Activated CD8-positive, alpha-beta T cell treated with anti-CD3 and anti-CD28 coated beads for 36 hours (primary cell): ENCODE data around the gene TMEM108. TPM values are rescaled to one million over a fixed set of nuclear protein-coding genes. Genes with fewer than 3 reads are reported as not detected.
A peak's percentile ranks its signal among the peaks of the same experiment; 100 is the strongest.

Experiments used
- ATAC-seq: fragments of 200-7000 bp; cut with Tn5 transposase; one replicate; pipeline ENCODE4 v1.10.0; 2021; ENCODE audit warnings: mild to moderate bottlenecking, moderate library complexity
- CTCF ChIA-PET: fragments of 350-600 bp; sonication (Branson Sonifier 250); formaldehyde crosslinking; loops from one replicate; lab custom pipeline; 2021; ENCODE audit warnings: antibody characterized with exemption; lab: Charles Lee
- POLR2A ChIA-PET: fragments of 350-600 bp; sonication (Branson Sonifier 250); formaldehyde crosslinking; loops from one replicate; lab custom pipeline; 2021; ENCODE audit warnings: antibody characterized with exemption; lab: Charles Lee
- DNase-seq: peaks from one replicate; pipeline ENCODE4 v3.0.0-alpha.2; 2020
- H3K27ac Mint-ChIP-seq: one replicate; pipeline ENCODE4 v1.8.0; 2021; ENCODE audit warnings: mild to moderate bottlenecking, mixed read lengths
- H3K27me3 Mint-ChIP-seq: one replicate; pipeline ENCODE4 v1.8.0; 2021; ENCODE audit warnings: mixed read lengths
- H3K36me3 Mint-ChIP-seq: one replicate; pipeline ENCODE4 v1.8.0; 2021; ENCODE audit warnings: low read depth, mixed read lengths
- H3K4me1 Mint-ChIP-seq: one replicate; pipeline ENCODE4 v1.8.0; 2021; ENCODE audit warnings: low read depth, mixed read lengths
- H3K4me3 Mint-ChIP-seq: one replicate; pipeline ENCODE4 v1.8.0; 2021; ENCODE audit warnings: mild to moderate bottlenecking, moderate library complexity, mixed read lengths
- H3K9me3 Mint-ChIP-seq: one replicate; pipeline ENCODE4 v1.8.0; 2021; ENCODE audit warnings: mixed read lengths
- CTCF ChIP-seq: fragments of 200-600 bp; IDR thresholded peaks from one replicate; pipeline ENCODE4 v1.8.0; 2022; ENCODE audit warnings: antibody characterized with exemption, mild to moderate bottlenecking
- intact Hi-C: fragments of 100-400 bp; cut with micrococcal nuclease; formaldehyde crosslinking; loops from one replicate; pipeline ENCODE4 v1.10.0; 2022
- total RNA-seq, 2 experiments: library from RNA; stranded (reverse); gene quantifications; one replicate each; pipeline ENCODE4 v1.2.3, GENCODE V29; 2021

Gene TMEM108
- total RNA-seq, 2 experiments from 2014 or later: not detected

- Mint-ChIP-seq H3K4me3 (no peak overlapping the region), H3K36me3 (no peaks in the 10 kb centered on the region), H3K9me3 (no peaks in the 10 kb centered on the region), H3K4me1 (no peaks in the 10 kb centered on the region), H3K27ac (no peak overlapping the region), H3K27me3 (peaks cover 2% of the 10 kb centered on the region)
- DNase-seq (no peak), ATAC-seq (no peak)
- intact Hi-C loops: no loop called here
- no peak for TF ChIP-seq CTCF
- POLR2A ChIA-PET: no interaction called here
- CTCF ChIA-PET: interaction anchor here (0.8 to 1.8 kb wide), 2 partner anchors 12 to 135 kb away, joined by 3 to 4 read pairs; no protein-coding TSS in a partner anchor
Observed at GRCh38 chr3:133248389-133248788, 210.2 kb downstream of the TMEM108 start.

- Mint-ChIP-seq H3K4me3 (no peak overlapping the region), H3K27me3 (peaks cover 2% of the 10 kb centered on the region), H3K4me1 (no peaks in the 10 kb centered on the region), H3K9me3 (no peaks in the 10 kb centered on the region), H3K36me3 (no peaks in the 10 kb centered on the region), H3K27ac (no peak overlapping the region)
- no peak for ATAC-seq
- POLR2A ChIA-PET: no interaction called here
- DNase-seq: no peak
- CTCF ChIA-PET: interaction anchor here (1.8 kb wide), 1 partner anchor 13 kb away, joined by 4 read pairs; no protein-coding TSS in a partner anchor
- intact Hi-C loops: no loop called here
- TF ChIP-seq CTCF: no peak
Observed at GRCh38 chr3:133249490-133249889, 211.3 kb downstream of the TMEM108 start.

- H3K27ac Mint-ChIP-seq: no peak overlapping the region
- H3K4me3 Mint-ChIP-seq: no peak overlapping the region
- H3K36me3 Mint-ChIP-seq: no peaks in the 10 kb centered on the region
Observed at GRCh38 chr3:133254151-133254550, 216.0 kb downstream of the TMEM108 start.

GRCh38 chr3:133254716-133255115, 216.5 kb downstream of the TMEM108 start:
- no peak overlapping the region for H3K4me3 Mint-ChIP-seq
- TF ChIP-seq CTCF: no peak
- H3K36me3 Mint-ChIP-seq: no peaks in the 10 kb centered on the region
- CTCF ChIA-PET: interaction anchor here (0.7 kb wide), 1 partner anchor 528 kb away, joined by 3 read pairs; no protein-coding TSS in a partner anchor
- ATAC-seq (no peak), DNase-seq (no peak)
- no peaks in the 10 kb centered on the region for H3K4me1 Mint-ChIP-seq
- no peaks in the 10 kb centered on the region for H3K27me3 Mint-ChIP-seq
- intact Hi-C loops: no loop called here
- H3K27ac Mint-ChIP-seq: no peak overlapping the region
- POLR2A ChIA-PET: no interaction called here
- no peaks in the 10 kb centered on the region for H3K9me3 Mint-ChIP-seq

More at GRCh38 chr3:133254151-133254550, 216.0 kb downstream of the TMEM108 start:
- DNase-seq (no peak), ATAC-seq (no peak)
- Mint-ChIP-seq H3K27me3 (no peaks in the 10 kb centered on the region), H3K9me3 (no peaks in the 10 kb centered on the region), H3K4me1 (no peaks in the 10 kb centered on the region)
- intact Hi-C loops: no loop called here
- POLR2A ChIA-PET: interaction anchor here (0.8 kb wide), 1 partner anchor 66 kb away, joined by 3 read pairs; no protein-coding TSS in a partner anchor
- CTCF ChIA-PET: no interaction called here
- peak; percentile 15 for TF ChIP-seq CTCF

GRCh38 chr3:133256787-133257483, 218.7 kb downstream of the TMEM108 start:
- intact Hi-C loops: no loop called here
- DNase-seq (no peak), ATAC-seq (peak; percentile 49)
- ChIA-PET CTCF (no interaction called here), POLR2A (no interaction called here)
- Mint-ChIP-seq H3K27me3 (peaks cover 2% of the 10 kb centered on the region), H3K36me3 (no peaks in the 10 kb centered on the region), H3K4me3 (no peak overlapping the region), H3K4me1 (no peaks in the 10 kb centered on the region), H3K9me3 (no peaks in the 10 kb centered on the region), H3K27ac (no peak overlapping the region)
- TF ChIP-seq CTCF: no peak
